SIG-M5 (cell line): ENCODE results near the gene ACSF3.

Source experiments
- DNase-seq: peaks from one replicate; lab custom pipeline; 2025; lab: John Stamatoyannopoulos, UW

Gene ACSF3

GRCh38 chr16:89190150-89190958, 96.7 kb downstream of the ACSF3 start:
- DNase-seq, result no peak

DNA sequence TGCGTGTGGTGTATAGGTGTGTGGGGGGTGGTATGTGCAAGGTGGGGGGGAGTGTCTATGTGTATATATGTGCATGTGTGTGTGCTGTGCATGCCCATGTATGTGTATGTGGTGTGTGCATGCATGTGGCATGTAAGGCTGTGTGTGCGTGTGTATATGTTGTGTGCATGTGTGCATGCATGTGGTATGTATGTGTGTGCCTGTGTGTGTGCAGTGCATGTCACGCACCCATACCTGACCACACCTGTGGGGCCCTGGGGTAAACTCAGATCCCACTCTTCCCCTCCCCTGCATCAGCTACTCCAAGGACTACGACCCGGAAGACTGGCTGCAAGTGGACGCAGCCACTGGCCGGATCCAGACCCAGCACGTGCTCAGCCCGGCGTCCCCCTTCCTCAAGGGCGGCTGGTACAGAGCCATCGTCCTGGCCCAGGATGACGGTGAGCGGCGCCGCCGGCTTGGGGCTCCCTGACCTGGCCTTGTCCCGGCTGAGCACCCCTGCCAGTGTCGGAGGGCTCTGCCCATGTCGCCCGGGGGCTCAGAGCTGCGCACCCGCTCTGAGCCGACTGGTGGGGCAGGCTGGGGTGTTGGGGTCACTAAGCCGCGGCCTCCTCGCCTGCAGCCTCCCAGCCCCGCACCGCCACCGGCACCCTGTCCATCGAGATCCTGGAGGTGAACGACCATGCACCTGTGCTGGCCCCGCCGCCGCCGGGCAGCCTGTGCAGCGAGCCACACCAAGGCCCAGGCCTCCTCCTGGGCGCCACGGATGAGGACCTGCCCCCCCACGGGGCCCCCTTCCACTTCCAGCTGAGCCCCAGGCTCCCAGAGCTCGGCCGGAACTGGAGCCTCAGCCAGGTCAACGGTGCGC, 97.6 kb downstream of the ACSF3 start:
- DNase-seq, result no peak

DNA sequence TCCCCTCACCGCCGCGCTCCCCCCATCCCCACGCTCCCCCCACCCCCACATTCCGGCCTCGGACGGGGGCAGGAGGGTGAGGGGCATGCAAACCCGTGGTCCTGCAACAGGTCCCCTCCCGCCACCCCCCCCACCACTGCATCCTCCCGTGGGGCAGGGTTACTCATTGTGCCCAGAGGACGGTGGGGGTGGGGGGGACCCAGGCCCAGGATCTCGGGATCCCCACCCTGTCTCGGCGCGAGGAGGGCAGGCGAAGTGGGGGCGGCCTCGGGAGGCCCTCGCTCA, 98.2 kb downstream of the ACSF3 start:
- DNase-seq, result no peak

DNA sequence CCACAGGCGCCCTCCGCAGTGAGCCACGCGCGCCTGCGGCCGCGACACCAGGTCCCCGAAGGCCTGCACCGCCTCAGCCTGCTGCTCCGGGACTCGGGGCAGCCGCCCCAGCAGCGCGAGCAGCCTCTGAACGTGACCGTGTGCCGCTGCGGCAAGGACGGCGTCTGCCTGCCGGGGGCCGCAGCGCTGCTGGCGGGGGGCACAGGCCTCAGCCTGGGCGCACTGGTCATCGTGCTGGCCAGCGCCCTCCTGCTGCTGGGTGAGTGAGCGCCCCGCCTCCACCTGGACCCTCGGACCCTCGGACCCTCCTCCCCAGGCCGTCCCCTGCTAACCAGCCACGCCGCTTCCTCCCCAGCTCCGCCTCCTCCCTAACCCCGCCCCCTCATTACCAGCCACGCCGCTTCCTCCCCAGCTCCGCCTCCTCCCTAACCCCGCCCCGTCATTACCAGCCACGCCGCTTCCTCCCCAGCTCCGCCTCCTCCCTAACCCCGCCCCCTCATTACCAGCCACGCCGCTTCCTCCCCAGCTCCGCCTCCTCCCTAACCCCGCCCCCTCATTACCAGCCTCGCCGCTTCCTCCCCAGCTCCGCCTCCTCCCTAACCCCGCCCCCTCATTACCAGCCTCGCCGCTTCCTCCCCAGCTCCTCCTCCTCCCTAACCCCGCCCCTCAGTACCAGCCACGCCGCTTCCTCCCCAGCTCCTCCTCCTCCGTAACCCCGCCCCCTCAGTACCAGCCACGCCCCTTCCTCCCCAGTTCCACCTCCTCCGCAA, 98.7 kb downstream of the ACSF3 start:
- peak; percentile 11 for DNase-seq

DNA sequence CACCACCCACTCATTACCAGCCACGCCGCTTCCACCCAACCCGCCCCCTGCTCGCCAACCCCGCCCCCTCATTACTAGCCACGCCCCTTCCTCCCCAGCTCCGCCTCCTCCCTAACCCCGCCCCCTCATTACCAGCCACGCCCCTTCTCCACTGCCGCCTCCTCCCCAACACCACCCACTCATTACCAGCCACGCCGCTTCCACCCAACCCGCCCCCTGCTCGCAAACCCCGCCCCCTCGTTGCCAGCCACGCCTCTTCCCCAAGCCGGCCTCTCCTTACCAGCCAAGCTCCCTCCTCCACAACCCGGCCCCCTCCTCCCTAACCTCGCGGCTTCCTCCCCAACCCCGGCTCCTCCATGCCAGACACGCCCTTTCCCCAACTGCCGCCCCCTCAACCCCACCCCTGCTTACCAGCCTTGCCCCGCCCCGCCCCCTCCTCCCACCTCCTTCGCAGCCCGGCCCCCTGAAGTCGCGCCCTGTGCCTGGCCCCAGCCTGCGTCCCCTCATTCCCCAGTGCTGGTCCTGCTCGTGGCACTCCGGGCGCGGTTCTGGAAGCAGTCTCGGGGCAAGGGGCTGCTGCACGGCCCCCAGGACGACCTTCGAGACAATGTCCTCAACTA, 99.4 kb downstream of the ACSF3 start:
- peak; percentile 12 for DNase-seq

DNA sequence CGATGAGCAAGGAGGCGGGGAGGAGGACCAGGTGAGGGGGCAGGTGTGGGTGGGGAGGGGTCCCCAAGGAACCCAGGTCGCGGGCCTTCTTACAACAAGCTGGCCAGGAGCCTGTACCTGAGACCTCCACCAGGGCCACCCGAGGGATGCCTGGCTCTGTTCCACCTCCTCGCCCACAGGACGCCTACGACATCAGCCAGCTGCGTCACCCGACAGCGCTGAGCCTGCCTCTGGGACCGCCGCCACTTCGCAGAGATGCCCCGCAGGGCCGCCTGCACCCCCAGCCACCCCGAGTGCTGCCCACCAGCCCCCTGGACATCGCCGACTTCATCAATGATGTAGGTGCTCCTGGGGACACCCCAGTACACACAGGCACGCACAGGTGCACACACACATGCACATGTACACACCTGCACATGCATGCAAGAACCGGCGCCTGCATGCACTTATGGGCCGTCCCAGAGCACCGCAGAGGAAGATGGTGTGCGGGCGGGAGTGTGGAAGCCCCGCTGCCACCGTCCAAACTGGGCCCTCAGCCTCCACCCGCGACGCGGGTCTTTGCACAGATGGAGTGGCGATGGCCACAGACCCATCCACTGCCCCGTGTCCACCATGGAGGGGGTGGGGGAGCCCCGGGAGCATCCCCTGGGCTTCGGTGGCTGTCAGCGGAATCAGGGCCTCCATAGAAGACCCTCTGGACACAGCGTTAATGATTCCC, 100.1 kb downstream of the ACSF3 start:
- no peak for DNase-seq

DNA sequence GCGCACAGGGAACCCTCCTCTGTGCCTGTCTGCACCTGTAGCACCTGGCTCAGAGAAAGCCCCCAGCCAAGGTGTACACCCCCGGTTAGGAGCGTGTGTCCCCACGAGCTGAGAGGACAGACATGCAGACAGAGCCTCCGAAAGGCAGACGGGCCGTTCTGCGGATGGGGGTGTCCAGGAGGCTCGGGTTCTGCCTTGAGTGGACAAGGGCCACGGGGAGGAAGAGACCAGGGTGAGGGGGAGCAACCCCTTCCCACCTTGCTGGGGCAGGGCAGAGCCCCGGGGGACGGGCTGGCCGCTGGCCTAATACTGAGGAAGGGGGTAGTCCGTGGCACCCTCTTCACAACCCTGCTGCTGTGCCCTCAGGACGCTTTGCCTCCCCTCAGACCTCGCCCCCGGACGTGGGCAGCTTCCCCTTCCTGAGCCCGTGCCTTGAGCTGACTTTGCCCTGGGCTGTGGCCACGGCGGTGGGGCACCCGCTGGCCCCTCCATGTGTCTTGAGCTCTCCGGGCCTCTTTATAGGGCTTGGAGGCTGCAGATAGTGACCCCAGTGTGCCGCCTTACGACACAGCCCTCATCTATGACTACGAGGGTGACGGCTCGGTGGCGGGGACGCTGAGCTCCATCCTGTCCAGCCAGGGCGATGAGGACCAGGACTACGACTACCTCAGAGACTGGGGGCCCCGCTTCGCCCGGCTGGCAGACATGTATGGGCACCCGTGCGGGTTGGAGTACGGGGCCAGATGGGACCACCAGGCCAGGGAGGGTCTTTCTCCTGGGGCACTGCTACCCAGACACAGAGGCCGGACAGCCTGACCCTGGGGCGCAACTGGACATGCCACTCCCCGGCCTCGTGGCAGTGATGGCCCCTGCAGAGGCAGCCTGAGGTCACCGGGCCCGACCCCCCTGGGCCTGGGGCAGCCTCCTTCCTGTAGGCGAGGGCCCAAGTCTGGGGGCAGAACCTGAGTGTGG, 101.0 kb downstream of the ACSF3 start:
- DNase-seq, result no peak

GRCh38 chr16:89195521-89196171, 102.0 kb downstream of the ACSF3 start:
- no peak for DNase-seq

DNA sequence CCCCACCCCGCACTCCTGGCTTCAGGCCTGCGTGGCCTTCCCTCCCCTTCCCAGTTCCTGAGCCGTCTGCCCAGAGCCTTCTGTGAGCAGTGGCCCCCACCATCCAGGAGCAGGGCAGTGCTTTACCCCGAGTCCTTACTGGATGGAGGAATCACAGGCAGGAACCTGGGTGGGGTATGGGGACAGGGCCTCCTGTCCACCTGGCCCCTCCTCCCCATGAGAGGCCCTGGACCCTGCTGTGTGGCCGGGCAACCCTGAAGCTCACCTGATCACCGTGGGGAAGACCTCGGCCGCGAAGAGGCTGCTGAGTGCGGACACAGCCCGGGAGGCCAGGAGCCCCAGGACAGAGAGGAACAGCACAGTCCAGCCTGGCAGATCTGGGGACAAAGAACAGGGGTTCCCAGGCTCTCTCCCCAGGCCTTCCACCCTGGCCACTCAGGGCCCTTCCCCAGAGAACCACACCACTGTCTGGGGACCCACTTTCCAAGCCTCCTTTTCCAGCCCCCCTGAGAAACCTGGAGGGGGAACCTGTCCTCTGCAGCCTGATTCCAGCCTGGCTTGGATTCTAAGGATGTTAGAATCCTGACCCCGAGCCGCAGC, 103.5 kb downstream of the ACSF3 start:
- no peak for DNase-seq

DNA sequence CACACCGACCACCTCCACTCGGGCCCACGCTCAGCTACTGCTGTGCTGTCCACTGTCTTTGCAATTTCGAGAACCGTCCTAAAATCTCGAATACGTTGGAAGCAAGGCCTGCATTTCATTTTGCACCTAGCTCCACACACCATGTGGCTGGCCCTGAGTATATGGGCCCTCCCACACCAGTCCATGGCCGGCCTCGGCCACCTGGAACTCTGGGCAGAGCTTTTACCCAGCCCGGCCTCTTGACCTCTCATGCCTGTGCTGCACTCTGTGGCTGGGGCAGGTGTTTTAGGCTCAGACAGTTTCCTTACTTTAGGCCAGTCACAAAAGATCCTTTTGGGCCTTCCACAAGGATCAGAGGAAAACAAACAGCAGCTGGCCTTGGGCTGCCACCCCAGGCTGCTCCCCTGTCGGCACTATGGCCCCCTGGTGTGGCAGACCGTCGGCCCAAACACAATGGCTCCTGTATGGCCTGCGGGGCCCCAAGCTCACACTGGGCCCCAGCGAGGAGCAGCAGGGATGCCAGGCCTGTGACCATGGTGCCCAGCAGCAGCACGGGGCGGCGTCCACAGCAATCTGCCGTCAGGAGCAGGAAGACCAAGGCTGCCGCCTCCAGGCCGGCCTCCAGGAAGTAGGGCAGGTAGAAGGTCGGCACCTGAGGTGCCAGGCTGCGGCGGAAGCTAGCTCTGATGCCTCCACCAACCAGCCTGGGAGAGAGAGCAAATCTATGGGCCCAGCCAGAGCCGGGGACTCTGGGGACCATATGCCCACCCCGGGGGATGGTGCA, 104.2 kb downstream of the ACSF3 start:
- no peak for DNase-seq

GRCh38 chr16:89198417-89199240, 105.0 kb downstream of the ACSF3 start:
- DNase-seq, result no peak

DNA sequence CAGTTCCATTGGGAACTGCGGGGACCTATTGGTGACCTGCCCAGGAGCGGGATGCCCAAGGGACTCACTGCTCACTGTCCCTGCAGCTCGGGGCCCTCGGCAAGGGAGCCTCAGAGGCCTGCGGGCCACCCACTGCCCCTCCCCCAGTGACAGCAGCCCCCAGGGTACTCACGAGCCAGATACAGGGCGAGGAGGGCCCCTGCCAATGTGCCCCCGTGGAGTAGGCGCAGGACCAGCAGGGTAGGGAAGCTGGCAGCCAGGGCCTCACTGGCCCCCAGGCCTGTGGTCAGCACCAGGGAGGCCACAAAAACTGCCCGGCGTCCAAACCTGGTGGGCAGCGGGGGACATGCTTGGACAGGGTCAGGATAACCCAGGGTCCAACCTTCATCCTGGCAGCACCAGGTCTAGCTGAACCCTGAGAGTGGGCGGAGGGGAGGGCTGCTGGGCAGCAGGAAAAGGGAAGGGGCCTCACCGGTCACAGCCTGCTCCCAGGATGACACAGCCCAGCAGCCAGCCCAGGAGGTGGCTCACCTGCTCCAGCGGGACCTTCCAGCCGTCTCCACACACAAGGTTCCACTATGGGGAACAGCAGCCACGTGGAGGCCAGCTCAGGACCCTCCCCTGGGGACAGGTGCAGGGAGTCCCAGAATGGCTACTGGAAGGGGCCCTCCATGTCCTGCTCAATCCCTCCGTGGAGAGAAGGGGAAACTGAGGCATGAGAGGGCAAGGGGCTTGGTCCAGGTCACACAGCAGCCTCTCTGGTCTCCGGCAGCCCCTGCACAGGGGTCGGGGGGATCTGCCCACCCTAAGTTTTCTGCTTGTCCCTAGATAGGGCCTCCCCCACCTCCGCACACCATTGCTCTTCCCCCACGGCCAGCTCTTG, 105.8 kb downstream of the ACSF3 start:
- DNase-seq, result no peak

DNA sequence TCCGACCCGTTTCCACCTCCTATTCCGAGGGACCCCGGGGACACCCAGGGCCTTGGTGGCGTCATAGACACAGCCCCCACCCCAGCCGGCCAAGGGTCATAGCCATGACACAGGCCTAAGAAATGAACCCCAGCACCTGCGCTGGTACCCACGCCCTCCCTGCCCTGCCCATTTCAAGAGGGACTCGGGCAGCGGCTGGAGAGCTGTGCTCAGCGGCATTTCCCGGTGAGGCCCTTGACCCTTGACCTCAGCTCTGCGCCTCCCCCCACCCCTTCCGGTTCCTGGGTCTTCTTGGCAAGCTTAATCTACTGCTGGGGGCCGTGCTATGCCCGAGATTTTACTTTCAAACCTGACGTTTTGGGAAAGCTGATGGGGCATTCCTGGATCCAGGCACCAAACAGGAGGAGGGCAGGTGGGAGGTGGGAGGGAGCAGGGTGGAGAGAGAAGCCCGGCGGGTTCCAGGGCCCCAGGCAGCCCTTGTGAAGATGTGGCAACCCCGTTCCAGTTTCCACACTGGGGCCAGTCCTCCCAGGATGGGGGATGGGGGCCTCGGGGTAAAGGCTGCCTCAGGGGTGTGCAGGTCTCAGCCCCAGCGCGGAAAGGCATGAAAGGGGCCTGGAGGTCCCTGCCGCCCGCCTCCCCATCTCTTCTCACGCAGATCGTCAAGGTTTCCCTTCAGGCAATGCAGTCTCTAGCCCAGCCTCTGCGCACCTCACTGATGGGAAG, 106.6 kb downstream of the ACSF3 start, which contains the start of gene SLC22A31:
TSS of gene SLC22A31 (minus strand) at position 414 of the 726 bp plus-strand sequence. CDS start at position 378, 36 bp downstream.
- DNase-seq, result no peak

- no peak for DNase-seq
These were observed 107.3 kb downstream of the ACSF3 start for GRCh38 chr16:89200850-89201411.
